Right renal pelvis (tissue), 4 donors: ENCODE measurements around the gene DUXB. TPM values are rescaled to one million over a fixed set of nuclear protein-coding genes. Genes with fewer than 3 reads are reported as not detected.

ENCODE experiments used
- DNase-seq, 4 donors: peaks; one replicate each; pipeline ENCODE4 v3.0.0-alpha.2; 2013; ENCODE audit warnings: low read depth in 4 of 4, low spot score in 3 of 4, missing footprints in 1 of 4
- polyA plus RNA-seq, 4 donors: library from polyadenylated mRNA; unstranded; fragments of 120-200 nt; gene quantifications; one replicate each; pipeline ENCODE4 v1.2.1, GENCODE V29; 2013; ENCODE audit not compliant: insufficient read length in 4 of 4

Gene DUXB
- polyA plus RNA-seq, 4 donors, result 0.05 TPM; not detected in 3

GRCh38 chr16:75660726-75661302, 40.4 kb downstream of the DUXB start:
- no peak for DNase-seq

- DNase-seq, result no peak
Observed at GRCh38 chr16:75660321-75660720, 40.9 kb downstream of the DUXB start.

GRCh38 chr16:75658175-75658574, 43.1 kb downstream of the DUXB start:
- no peak for DNase-seq

- no peak for DNase-seq
Observed at GRCh38 chr16:75653922-75654321, 47.3 kb downstream of the DUXB start.

GRCh38 chr16:75648265-75649076, 52.8 kb downstream of the DUXB start:
- peak; percentile 75 to 84 (median 80) for DNase-seq

GRCh38 chr16:75647492-75648264, 53.6 kb downstream of the DUXB start, which contains the start of the genes KARS1 and TERF2IP:
Gene KARS1, minus strand, starts transcription at chr16:75647665. Its CDS starts 26 bp downstream, at chr16:75647639.
Gene TERF2IP, plus strand, starts transcription at chr16:75647773. Its CDS starts 110 bp downstream, at chr16:75647883.
- DNase-seq, result peak; percentile 86 to 89 (median 88)

GRCh38 chr16:75647112-75647491, 54.2 kb downstream of the DUXB start:
- DNase-seq, result no peak

GRCh38 chr16:75644240-75645012, 56.8 kb downstream of the DUXB start:
- DNase-seq, result no peak

Other genes with a start within 250 kb of the DUXB start
- 10 to 100 TPM; 33.1 to 43.4 (median 41.0) TPM for gene TMEM170A, start 236.8 kb downstream of the DUXB start, polyA plus RNA-seq
- under 1 TPM; 0.76 to 0.96 (median 0.89) TPM for gene CHST6, start 206.0 kb downstream of the DUXB start, polyA plus RNA-seq
- gene CHST5, start 165.4 kb downstream of the DUXB start, polyA plus RNA-seq, result 1 to 10 TPM in 1 of 4 donors, under 1 TPM in 3; 0.38 to 1.2 (median 0.56) TPM
- 10 to 100 TPM; 18.7 to 21.8 (median 20.3) TPM for gene TMEM231, start 145.2 kb downstream of the DUXB start, polyA plus RNA-seq
- 100 to 1,000 TPM; 194 to 206 (median 199) TPM for gene GABARAPL2, start 135.1 kb downstream of the DUXB start, polyA plus RNA-seq
- gene ADAT1, start 78.2 kb downstream of the DUXB start, polyA plus RNA-seq, result 10 to 100 TPM; 40.4 to 60.4 (median 47.7) TPM
- 100 to 1,000 TPM; 133 to 153 (median 145) TPM for gene KARS1, start 53.8 kb downstream of the DUXB start, polyA plus RNA-seq
- 10 to 100 TPM; 85.2 to 91.8 (median 87.3) TPM for gene TERF2IP, start 53.7 kb downstream of the DUXB start, polyA plus RNA-seq
- under 1 TPM in 1 of 4 donors, not detected in 3; 0.05 TPM for gene CPHXL2, start 24.5 kb downstream of the DUXB start, polyA plus RNA-seq
- gene CPHXL, start 25.0 kb upstream of the DUXB start, polyA plus RNA-seq, result not detected